ENCODE measurements around the gene HLCS. TPM values are rescaled to one million over a fixed set of nuclear protein-coding genes. Genes with fewer than 3 reads are reported as not detected.

The HLCS gene
- polyA plus RNA-seq, 1 of the 3 experiments (the other 2 are of a cell fraction) = 13.0 TPM

DNA sequence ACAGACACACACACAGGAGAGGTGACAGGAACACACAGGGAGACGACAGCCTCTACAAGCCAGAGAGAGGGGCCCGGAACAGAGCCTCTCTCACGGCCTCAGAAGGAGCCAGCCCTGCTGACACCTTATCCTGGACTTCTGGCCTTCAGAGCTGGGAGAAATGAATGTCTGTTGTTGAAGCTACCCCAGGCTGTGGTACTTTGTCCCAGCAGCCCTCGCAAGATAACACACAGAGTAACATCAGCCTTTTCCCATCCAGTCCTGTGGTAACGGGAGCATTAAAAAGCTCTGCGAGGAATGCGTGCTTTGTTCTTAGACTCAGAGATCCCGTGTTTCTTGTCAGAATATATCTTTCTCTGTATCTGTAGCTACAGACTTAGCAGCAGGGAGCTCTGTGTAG is 136.4 kb downstream of the HLCS start:
- Histone ChIP-seq H3K9ac (no peak overlapping the region), H4K20me1 (ENCODE audit: insufficient read depth) (no peaks in the 10 kb centered on the region; the same call in 1 of the 2 replicates), H3F3A (replicated peaks; ENCODE audit: insufficient read depth) (no peaks in the 10 kb centered on the region), H3K9me3 (no peaks in the 10 kb centered on the region), H3K4me3 (ENCODE audit: low read depth in 2 of 2, low read length in 1 of 2) (no peak overlapping the region), H3K4me2 (no peak overlapping the region), H3K79me2 (ENCODE audit: insufficient read depth) (no peaks in the 10 kb centered on the region), H3K27ac (ENCODE audit: low read depth in 2 of 2, low read length in 1 of 2) (no peak overlapping the region), H3K36me3 (replicated peaks in 1 of 2; ENCODE audit: control insufficient read depth in 1 of 2, insufficient read depth in 2 of 2, low read length in 1 of 2) (no peaks in the 10 kb centered on the region), H2AFZ (ENCODE audit: low read depth) (no peak overlapping the region), H3K4me1 (ENCODE audit: control insufficient read depth in 1 of 2, insufficient read depth in 2 of 2, low read depth in 1 of 2, low read length in 1 of 2) (no peaks in the 10 kb centered on the region), H3K27me3 (ENCODE audit: insufficient read depth) (no peaks in the 10 kb centered on the region), H3K9me2 (no peaks in the 10 kb centered on the region)
- TF ChIP-seq GATA2 (CRISPR knock-in tag; IDR thresholded peaks at IDR 0.05) (no peak), REST (IDR thresholded peaks at IDR 0.05; ENCODE audit: low read depth, low read length) (no peak)
- 82% methylated on average over 5 of the region's 8 CpGs for WGBS (ENCODE audit: low lambda C conversion rate)
- ChIA-PET POLR2A (no interaction called here), CTCF (interaction anchor here (1.3 kb wide), 1 partner anchor 10 kb away, joined by 4 read pairs; no protein-coding TSS in a partner anchor)
- DNase-seq = no peak

GRCh38 chr21:36828891-36829515 is 137.5 kb downstream of the HLCS start:
- no peaks in the 10 kb centered on the region for H3K9me3 ChIP-seq
- 76% methylated on average over 4 of the region's 4 CpGs for WGBS (ENCODE audit: low lambda C conversion rate)
- H3K9me2 ChIP-seq = no peaks in the 10 kb centered on the region
- TF ChIP-seq TCF12 (IDR thresholded peaks at IDR 0.05) = no peak
- TF ChIP-seq EZH2phosphoT487 (IDR thresholded peaks at IDR 0.05; ENCODE audit: borderline replicate concordance, low read depth) = no peak
- no peak for TF ChIP-seq FOXM1 (IDR thresholded peaks at IDR 0.05; ENCODE audit: low read depth)
- TF ChIP-seq, protein P1, sequence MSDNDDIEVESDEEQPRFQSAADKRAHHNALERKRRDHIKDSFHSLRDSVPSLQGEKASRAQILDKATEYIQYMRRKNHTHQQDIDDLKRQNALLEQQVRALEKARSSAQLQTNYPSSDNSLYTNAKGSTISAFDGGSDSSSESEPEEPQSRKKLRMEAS (IDR thresholded peaks at IDR 0.05; ENCODE audit: low read depth) = no peak
- no peak for TF ChIP-seq RAD21 (IDR thresholded peaks at IDR 0.05; ENCODE audit: low read length)
- TF ChIP-seq MEF2A (IDR thresholded peaks at IDR 0.05; ENCODE audit: borderline replicate concordance, low read depth) = no peak
- TF ChIP-seq, protein P2, sequence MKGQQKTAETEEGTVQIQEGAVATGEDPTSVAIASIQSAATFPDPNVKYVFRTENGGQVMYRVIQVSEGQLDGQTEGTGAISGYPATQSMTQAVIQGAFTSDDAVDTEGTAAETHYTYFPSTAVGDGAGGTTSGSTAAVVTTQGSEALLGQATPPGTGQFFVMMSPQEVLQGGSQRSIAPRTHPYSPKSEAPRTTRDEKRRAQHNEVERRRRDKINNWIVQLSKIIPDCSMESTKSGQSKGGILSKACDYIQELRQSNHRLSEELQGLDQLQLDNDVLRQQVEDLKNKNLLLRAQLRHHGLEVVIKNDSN (IDR thresholded peaks at IDR 0.05; ENCODE audit: borderline replicate concordance, low read depth) = no peak
- no peak for TF ChIP-seq FOSL2 (IDR thresholded peaks at IDR 0.05; ENCODE audit: borderline replicate concordance, low read depth)
- no peaks in the 10 kb centered on the region for H3K79me2 ChIP-seq (ENCODE audit: insufficient read depth)
- DNase-seq = no peak
- no peak overlapping the region for H3K27ac ChIP-seq (ENCODE audit: low read depth in 2 of 2, low read length in 1 of 2)
- no peak overlapping the region for H3K9ac ChIP-seq
- no peaks in the 10 kb centered on the region for H3F3A ChIP-seq (replicated peaks; ENCODE audit: insufficient read depth)
- no peak overlapping the region for H3K4me3 ChIP-seq (ENCODE audit: low read depth in 2 of 2, low read length in 1 of 2)
- H2AFZ ChIP-seq (ENCODE audit: low read depth) = no peak overlapping the region
- no peaks in the 10 kb centered on the region for H3K4me1 ChIP-seq (ENCODE audit: control insufficient read depth in 1 of 2, insufficient read depth in 2 of 2, low read depth in 1 of 2, low read length in 1 of 2)
- H3K4me2 ChIP-seq = no peak overlapping the region
- no peaks in the 10 kb centered on the region for H3K36me3 ChIP-seq (replicated peaks in 1 of 2; ENCODE audit: control insufficient read depth in 1 of 2, insufficient read depth in 2 of 2, low read length in 1 of 2)
- no peaks in the 10 kb centered on the region for H4K20me1 ChIP-seq (ENCODE audit: insufficient read depth)
- POLR2A ChIA-PET = no interaction called here
- CTCF ChIA-PET = no interaction called here
- no peaks in the 10 kb centered on the region for H3K27me3 ChIP-seq (ENCODE audit: insufficient read depth)
